Mucosa of rectum (tissue), 2 donors: Measurements from ENCODE around the gene IRF2BPL.

Experiments
- H3K27ac ChIP-seq, 2 donors: one replicate each; pipeline ENCODE4 v1.7.0; 2013; ENCODE audit warnings: inconsistent platforms in 2 of 2, low read depth in 2 of 2, low read length in 2 of 2
- H3K27me3 ChIP-seq, 2 donors: one replicate each; pipeline ENCODE4 v1.7.0; 2013; ENCODE audit warnings: low read length in 2 of 2; ENCODE audit not compliant: control insufficient read depth in 2 of 2, insufficient read depth in 2 of 2
- H3K36me3 ChIP-seq, 2 donors: one replicate each; pipeline ENCODE4 v1.7.0; 2013; ENCODE audit warnings: low read length in 2 of 2; ENCODE audit not compliant: control insufficient read depth in 2 of 2, insufficient read depth in 2 of 2
- H3K4me1 ChIP-seq, 2 donors: one replicate each; pipeline ENCODE4 v1.7.0; 2013; ENCODE audit warnings: low read length in 2 of 2, mild to moderate bottlenecking in 1 of 2; ENCODE audit not compliant: control insufficient read depth in 2 of 2, insufficient read depth in 2 of 2
- H3K4me3 ChIP-seq, 2 donors: one replicate each; pipeline ENCODE4 v1.7.0; 2013; ENCODE audit warnings: low read length in 2 of 2
- H3K9ac ChIP-seq, 2 donors: one replicate each; pipeline ENCODE4 v1.7.0; 2013; ENCODE audit warnings: low read length in 2 of 2, low read depth in 1 of 2, mild to moderate bottlenecking in 1 of 2
- H3K9me3 ChIP-seq, 2 donors: one replicate each; pipeline ENCODE4 v1.7.0; 2013; ENCODE audit warnings: low read length in 2 of 2; ENCODE audit not compliant: control insufficient read depth in 2 of 2
- donor health status: healthy.
- donor health status: Normal muscosa, but diverticular disease.

The IRF2BPL gene

DNA sequence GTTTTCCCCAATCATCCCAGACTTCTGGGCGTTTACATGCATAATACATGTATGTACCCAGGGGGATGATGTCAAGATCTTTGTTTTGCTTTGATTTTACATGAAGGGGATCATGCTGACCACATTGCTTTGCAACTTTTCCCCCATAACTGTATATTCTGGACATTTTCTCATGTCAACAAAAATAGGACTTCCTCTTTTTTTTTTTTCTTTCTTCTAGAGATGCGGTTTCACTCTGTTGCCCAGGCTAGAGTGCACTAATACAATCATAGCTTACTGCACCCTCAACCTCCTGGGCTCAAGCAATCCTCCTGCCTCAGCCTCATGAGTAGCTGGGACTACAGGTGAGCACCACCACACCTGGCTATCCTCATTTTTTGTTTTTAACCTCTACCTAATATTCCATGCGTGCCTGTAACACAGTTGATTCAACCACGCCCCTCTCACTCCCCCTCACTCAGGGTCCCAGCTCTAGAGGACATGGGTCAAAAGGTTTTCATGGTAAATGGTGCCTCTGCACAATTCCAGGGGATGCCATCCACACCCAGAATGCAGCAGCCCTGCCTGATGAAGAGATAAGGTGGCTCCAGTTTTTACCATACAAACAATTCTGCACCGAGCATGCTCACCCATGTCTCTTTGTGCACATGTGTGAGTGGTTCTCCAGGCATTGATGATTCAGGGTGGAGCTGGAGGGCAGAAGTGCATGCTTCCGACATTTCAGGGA, 37.5 kb upstream of the IRF2BPL start:
- H3K4me3 ChIP-seq: no peak overlapping the region
- H3K9me3 ChIP-seq: no peaks in the 10 kb centered on the region
- H3K9ac ChIP-seq: no peak overlapping the region
- H3K27ac ChIP-seq: no peak overlapping the region
- peaks cover 0 to 2% of the 10 kb centered on the region in 2 donors for H3K4me1 ChIP-seq
- no peaks in the 10 kb centered on the region for H3K36me3 ChIP-seq
- H3K27me3 ChIP-seq: peaks cover 0 to 6% of the 10 kb centered on the region in 2 donors

DNA sequence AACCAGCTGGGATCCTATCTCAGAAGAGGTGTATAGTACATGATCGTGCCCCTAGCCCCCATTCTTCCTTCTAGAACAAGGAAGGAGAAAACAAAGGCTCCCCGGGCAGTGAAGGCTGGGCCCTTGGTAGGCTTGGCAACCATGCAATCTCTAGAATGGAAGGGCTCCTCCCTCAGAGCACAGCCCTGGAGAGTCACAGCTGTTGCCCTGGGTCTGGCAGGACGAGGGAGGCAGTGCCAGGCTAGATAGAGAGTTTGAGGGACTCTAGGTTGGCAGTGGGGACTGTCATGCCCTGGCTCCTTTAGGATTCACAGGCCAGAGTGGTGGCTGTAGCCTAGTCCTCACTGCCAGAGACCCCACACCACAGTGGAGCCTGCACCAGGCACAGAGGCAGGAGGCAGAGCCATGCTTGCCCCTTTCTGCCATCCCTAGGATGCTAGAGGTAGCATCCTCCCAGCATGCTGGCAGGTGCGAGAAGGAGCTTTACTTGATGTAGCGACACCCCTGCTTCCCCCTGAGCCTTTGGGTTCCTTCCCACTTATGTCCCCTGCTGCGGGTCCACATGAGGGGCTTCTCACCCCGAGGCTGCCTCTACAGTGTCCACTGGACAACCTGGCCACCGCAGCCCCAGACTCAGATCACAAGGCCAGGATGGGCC, 36.1 kb upstream of the IRF2BPL start:
- no peaks in the 10 kb centered on the region for H3K36me3 ChIP-seq
- H3K27ac ChIP-seq: no peak overlapping the region
- H3K9me3 ChIP-seq: no peaks in the 10 kb centered on the region
- no peaks in the 10 kb centered on the region for H3K4me1 ChIP-seq
- no peak overlapping the region for H3K9ac ChIP-seq
- peaks cover 0 to 6% of the 10 kb centered on the region in 2 donors for H3K27me3 ChIP-seq
- H3K4me3 ChIP-seq: no peak overlapping the region

DNA sequence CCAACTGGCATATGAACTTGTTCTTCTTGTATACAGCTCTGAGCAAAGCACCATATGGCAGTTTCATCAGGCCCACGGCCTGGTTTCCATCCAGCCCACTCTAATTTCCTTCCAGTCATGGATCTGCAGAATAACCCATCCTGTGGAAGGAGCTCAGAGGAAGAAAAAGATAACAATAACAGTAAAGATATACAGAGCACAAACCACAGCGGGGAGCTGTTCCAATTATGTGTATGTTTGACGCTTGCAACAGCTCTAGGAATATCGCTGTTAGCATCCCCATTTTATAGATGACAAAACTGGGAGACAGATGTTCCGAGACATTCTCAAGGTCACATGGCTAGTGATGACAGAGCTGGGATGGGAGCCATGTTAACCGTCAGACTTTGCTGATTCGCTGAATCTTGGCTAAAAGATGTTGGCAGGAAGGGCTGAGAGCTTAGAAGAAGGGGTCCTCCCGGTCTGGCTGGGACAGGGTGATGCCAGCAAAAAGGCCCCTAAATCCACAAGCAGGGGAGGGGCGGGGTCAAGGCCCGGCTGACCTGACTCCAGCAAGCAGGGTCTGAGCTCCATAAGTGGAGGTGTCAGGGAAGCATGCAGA, 35.2 kb upstream of the IRF2BPL start:
- Histone ChIP-seq H3K27ac (no peak overlapping the region), H3K27me3 (peaks cover 0 to 4% of the 10 kb centered on the region in 2 donors), H3K4me1 (no peaks in the 10 kb centered on the region), H3K9me3 (no peaks in the 10 kb centered on the region), H3K36me3 (no peaks in the 10 kb centered on the region), H3K9ac (no peak overlapping the region), H3K4me3 (no peak overlapping the region)

DNA sequence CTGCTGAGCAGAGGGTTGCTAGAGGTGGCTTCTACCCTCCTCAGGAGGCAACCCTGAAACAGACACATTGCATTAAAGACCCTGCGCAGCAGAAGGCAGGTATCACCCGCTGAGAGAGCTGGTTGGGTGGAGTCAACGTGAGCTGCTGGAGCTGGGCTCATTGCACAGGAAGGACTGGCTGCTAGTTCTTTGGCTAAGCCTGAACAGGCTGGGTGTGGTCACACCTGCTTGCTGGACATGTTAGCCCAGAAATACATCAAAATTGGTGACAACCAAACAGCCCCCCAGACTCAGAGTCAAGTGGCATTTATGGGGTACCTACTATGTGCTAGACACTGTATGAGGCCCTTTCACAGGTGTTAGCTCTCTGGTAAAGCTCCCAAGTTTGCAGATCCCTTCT, 33.8 kb upstream of the IRF2BPL start:
- H3K4me3 ChIP-seq: no peak overlapping the region
- H3K9me3 ChIP-seq: no peaks in the 10 kb centered on the region
- no peaks in the 10 kb centered on the region for H3K4me1 ChIP-seq
- H3K36me3 ChIP-seq: no peaks in the 10 kb centered on the region
- H3K9ac ChIP-seq: no peak overlapping the region
- H3K27me3 ChIP-seq: no peaks in the 10 kb centered on the region
- no peak overlapping the region for H3K27ac ChIP-seq

DNA sequence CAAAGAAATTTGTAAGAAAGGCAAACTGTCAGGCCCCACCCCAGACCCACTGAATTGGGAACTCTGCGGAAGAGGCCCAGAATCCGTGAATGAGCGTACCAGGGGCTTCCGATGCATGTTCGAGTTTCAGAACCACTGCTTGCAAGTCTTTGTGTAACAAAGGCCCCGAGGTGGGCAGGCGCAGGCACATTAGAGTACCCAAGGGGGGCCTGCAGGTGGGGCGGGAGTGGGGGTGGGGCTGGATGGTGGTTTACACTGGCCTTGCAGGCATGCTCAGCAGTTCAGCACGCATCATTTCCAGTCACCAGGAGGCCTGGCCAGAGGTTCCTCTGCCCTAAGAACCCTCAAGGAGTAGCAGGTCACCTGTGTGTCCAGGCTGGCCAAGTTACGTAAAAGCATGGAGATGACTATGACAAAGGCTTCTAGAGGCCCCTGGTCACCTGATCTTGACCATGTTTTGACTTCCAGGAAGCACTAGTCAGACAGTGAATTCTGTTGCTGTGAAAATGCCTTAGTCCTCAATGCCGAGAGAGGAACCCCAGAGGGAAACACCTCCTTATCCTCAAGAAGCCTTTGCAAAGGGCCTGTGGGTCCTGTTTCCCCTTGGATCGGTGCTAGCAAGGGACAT, 33.2 kb upstream of the IRF2BPL start:
- Histone ChIP-seq H3K9me3 (no peaks in the 10 kb centered on the region), H3K4me1 (no peaks in the 10 kb centered on the region), H3K36me3 (no peaks in the 10 kb centered on the region), H3K27ac (no peak overlapping the region), H3K4me3 (no peak overlapping the region), H3K9ac (no peak overlapping the region), H3K27me3 (no peaks in the 10 kb centered on the region)

DNA sequence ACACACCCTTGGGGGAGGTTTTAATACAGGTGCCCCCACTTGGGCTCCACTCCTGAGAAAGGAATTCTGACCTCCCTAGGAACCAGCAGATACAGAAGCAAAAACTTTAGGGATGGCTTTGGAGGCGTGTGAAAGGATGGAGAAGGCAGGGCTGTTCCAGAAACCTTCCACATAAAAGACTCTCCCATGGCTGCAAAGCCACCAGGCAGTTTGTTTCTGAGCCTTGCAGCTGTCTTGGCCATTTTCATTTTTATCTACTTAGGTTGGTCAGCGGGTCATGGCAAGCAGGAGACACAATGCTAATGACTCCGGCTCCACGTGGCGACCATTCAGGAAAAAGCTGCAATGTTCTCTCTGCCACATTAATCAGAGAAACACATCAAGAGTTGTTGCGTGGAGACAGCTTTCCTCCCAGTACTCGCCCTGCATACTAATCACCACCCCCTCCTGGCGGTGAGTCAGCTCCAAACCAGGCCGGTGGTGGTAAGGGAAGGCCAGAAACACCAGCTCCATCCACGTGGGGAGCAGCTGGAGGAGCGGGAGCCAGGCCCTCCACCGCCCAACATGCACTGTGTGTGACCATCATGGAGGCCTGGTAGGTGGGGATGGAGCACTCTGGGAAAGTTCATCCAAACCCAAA, 30.9 kb upstream of the IRF2BPL start:
- H3K4me1 ChIP-seq: no peaks in the 10 kb centered on the region
- no peak overlapping the region for H3K9ac ChIP-seq
- no peak overlapping the region for H3K4me3 ChIP-seq
- no peaks in the 10 kb centered on the region for H3K9me3 ChIP-seq
- H3K36me3 ChIP-seq: no peaks in the 10 kb centered on the region
- H3K27ac ChIP-seq: no peak overlapping the region
- H3K27me3 ChIP-seq: no peaks in the 10 kb centered on the region

DNA sequence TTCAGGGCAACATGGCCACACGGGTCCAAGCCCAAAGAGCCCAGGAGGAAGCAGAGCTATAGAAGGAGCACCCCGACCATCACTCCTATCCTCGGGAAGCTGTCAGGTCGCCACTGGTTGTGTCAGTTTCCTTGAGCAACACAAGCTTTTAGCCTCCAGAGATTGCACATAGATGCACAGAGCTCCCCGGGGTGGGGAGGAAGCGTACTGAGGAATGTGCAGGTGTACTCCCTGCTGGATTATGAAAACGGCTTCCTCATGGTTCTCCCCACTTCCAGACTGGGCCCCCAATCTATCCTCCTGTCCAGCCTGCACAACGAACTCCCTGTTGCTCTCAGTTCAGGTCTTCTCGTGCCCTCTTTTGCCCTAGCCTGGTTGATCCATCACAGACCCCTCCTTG, 30.3 kb upstream of the IRF2BPL start:
- H3K27ac ChIP-seq: no peak overlapping the region
- H3K9ac ChIP-seq: no peak overlapping the region
- no peaks in the 10 kb centered on the region for H3K36me3 ChIP-seq
- no peak overlapping the region for H3K4me3 ChIP-seq
- H3K27me3 ChIP-seq: no peaks in the 10 kb centered on the region
- H3K4me1 ChIP-seq: no peaks in the 10 kb centered on the region
- no peaks in the 10 kb centered on the region for H3K9me3 ChIP-seq

DNA sequence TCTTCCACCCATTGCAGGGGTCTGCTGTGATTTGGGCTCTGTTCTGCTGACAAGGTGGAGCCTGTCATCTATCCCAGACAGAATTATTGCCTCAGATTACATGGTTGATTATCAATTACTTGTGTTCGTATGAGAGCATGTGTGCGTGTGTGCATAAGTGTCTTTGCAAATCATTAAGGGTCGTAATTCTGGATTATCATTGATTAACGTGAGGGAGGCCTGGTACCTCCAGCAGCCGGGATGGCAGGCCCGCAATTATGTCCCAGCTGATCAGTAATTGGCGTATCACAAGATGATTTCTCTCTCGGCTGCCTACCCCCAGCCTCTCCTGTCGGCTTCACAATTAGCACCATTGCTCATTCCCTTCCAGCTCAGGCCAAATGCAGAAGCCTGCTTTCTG, 29.6 kb upstream of the IRF2BPL start:
- Histone ChIP-seq H3K4me3 (no peak overlapping the region), H3K9me3 (no peaks in the 10 kb centered on the region), H3K9ac (no peak overlapping the region), H3K27ac (no peak overlapping the region), H3K4me1 (peaks cover 0 to under 1% of the 10 kb centered on the region in 2 donors), H3K36me3 (no peaks in the 10 kb centered on the region), H3K27me3 (no peaks in the 10 kb centered on the region)

DNA sequence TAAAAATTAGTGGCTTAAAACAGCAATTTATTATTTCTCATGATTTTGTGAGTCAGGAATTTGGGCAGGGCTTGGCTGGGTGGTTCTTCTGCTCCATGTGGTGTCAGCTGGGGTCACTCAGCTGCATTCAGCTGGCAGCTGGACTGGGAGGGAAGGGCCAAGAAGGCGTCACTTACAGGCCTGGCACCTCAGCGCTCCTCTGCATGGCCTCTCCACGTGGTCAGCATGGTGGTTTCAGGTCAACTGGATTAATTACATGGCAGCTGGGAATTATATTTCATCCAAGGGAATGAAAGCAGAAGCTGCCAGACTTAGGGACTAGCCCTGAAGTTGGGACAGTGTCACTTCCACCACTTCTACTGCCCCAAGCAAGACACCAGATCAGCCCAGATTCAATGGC, 27.5 kb upstream of the IRF2BPL start:
- no peak overlapping the region for H3K4me3 ChIP-seq
- H3K27me3 ChIP-seq: no peaks in the 10 kb centered on the region
- H3K9ac ChIP-seq: no peak overlapping the region
- H3K9me3 ChIP-seq: no peaks in the 10 kb centered on the region
- no peaks in the 10 kb centered on the region for H3K36me3 ChIP-seq
- no peak overlapping the region for H3K27ac ChIP-seq
- peaks cover 5 to 11% of the 10 kb centered on the region in 2 donors for H3K4me1 ChIP-seq

DNA sequence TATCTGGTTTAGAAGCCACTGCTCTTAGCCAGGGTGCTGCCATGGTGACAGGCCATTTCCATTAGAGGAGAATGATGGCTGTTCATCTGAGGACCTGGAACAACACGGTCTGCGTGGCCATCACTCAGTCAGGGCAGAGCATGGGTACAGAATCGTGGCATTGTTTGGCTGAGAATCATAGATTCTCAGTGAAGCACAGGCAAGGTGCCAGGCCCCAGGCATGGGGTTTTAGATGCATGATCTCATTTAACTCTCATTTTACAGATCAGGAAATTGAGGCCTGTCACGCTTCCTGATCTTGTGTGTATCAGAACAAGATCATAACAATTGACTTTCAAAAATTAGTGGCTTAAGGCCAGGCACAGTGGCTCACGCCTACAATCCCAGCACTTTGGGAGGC, 26.8 kb upstream of the IRF2BPL start:
- H3K36me3 ChIP-seq: no peaks in the 10 kb centered on the region
- H3K9me3 ChIP-seq: no peaks in the 10 kb centered on the region
- H3K27ac ChIP-seq: no peak overlapping the region

More for the DNA sequence above, 26.8 kb upstream of the IRF2BPL start:
- Histone ChIP-seq H3K9ac (no peak overlapping the region), H3K27me3 (no peaks in the 10 kb centered on the region), H3K4me3 (no peak overlapping the region), H3K4me1 (peaks cover 5 to 13% of the 10 kb centered on the region in 2 donors)
